Subcutaneous adipose tissue (tissue), 4 donors: ENCODE results near the gene AHNAK2. TPM values are rescaled to one million over a fixed set of nuclear protein-coding genes. Genes with fewer than 3 reads are reported as not detected.

Source experiments
- CTCF ChIP-seq: fragments of 450-650 bp; IDR thresholded peaks from one replicate; pipeline ENCODE4 v1.5.1; 2016; ENCODE audit warnings: low read depth, mild to moderate bottlenecking, control low read depth, antibody characterized with exemption, moderate library complexity
- total RNA-seq, 4 donors: library from RNA; depleted of rRNA; stranded (reverse); fragments of >200 nt; gene quantifications; one replicate each; pipeline ENCODE4 v1.1.0, GENCODE V29; 2016

Gene AHNAK2
- total RNA-seq, 4 donors from 2014 or later: 36.9 to 77.5 (median 43.9) TPM

GRCh38 chr14:105015242-105015641, 37.1 kb upstream of the AHNAK2 start:
- TF ChIP-seq CTCF: no peak

GRCh38 chr14:105014631-105015030, 36.5 kb upstream of the AHNAK2 start:
- TF ChIP-seq CTCF: no peak

- TF ChIP-seq CTCF: no peak
These were observed 35.9 kb upstream of the AHNAK2 start for GRCh38 chr14:105014032-105014431.

- TF ChIP-seq CTCF: no peak
These were observed 35.1 kb upstream of the AHNAK2 start for GRCh38 chr14:105013150-105013785.

- no peak for TF ChIP-seq CTCF
These were observed 34.2 kb upstream of the AHNAK2 start for GRCh38 chr14:105012171-105012985.

GRCh38 chr14:105011312-105011990, 33.3 kb upstream of the AHNAK2 start:
- no peak for TF ChIP-seq CTCF

- no peak for TF ChIP-seq CTCF
These were observed 32.7 kb upstream of the AHNAK2 start for GRCh38 chr14:105010891-105011291.
